ENCODE results near the gene CD72. TPM values are rescaled to one million over a fixed set of nuclear protein-coding genes. Genes with fewer than 3 reads are reported as not detected.

Gene CD72
- total RNA-seq, 2 experiments from 2014 or later = 11.4 to 11.9 TPM

DNA sequence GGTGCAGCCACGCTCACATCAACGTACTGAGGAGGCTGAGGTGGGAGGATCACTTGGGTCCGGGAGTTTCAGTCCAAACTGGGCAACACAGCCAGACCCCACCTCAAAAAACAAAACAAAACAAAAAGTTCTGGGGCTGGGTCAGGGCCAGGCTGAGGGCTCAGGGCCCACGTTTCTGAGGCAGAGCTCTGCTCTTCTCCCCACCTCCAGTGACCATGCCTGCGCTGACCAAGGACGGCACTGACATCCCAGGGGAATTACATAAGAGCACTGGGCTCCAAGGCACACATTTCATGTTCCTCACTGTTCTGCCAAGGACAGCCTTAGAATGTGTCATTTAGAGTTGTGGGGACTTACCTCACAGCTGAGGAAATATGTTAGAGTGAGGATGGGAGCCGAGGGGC is 53.6 kb downstream of the CD72 start:
- no peak for DNase-seq
- ATAC-seq = no peak
- H3K4me1 Mint-ChIP-seq = peaks cover 21% of the 10 kb centered on the region
- CTCF ChIA-PET = interaction anchor here (0.7 to 0.9 kb wide), 2 partner anchors 11 to 39 kb away, joined by 3 read pairs; no protein-coding TSS in a partner anchor
- H3K27me3 Mint-ChIP-seq = no peaks in the 10 kb centered on the region
- peaks cover 3% of the 10 kb centered on the region for H3K9me3 Mint-ChIP-seq (ENCODE audit: low read depth)
- no peak overlapping the region for H3K27ac Mint-ChIP-seq
- H3K36me3 Mint-ChIP-seq = peaks cover 11% of the 10 kb centered on the region
- no peak overlapping the region for H3K4me3 Mint-ChIP-seq

DNA sequence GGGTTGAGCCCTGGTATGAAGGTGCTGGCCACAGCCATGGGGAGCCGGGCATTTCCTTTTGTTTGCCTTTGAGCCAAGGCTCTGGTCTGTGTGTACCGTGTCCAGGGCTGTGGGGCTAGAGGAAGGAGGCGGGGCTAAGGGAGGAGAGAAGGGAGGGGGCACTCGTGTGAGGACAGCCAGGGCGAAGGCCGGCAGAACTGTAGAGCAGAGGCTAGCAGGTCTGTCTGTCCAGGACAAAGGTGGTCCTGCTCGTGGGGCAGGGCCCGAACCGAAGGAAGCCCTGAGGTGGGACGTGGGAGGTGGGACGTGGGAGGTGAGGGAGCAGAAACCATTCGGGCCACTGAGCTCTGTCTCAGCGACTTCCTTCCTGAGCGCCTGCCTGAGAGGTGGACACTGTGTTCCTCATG is 54.4 kb downstream of the CD72 start:
- CTCF ChIA-PET = interaction anchor here (0.9 kb wide), 1 partner anchor 40 kb away, joined by 3 read pairs; no protein-coding TSS in a partner anchor
- ATAC-seq (no peak), DNase-seq (no peak)
- Mint-ChIP-seq H3K27me3 (no peaks in the 10 kb centered on the region), H3K4me3 (no peak overlapping the region), H3K9me3 (ENCODE audit: low read depth) (no peaks in the 10 kb centered on the region), H3K27ac (no peak overlapping the region), H3K36me3 (peaks cover 3% of the 10 kb centered on the region), H3K4me1 (peaks cover 16% of the 10 kb centered on the region)

- CTCF ChIA-PET = interaction anchor here (0.7 to 1.6 kb wide), 2 partner anchors 10 to 38 kb away, joined by 3 to 4 read pairs; no protein-coding TSS in a partner anchor
- ATAC-seq = no peak
Measured at GRCh38 chr9:35562895-35563780, 55.1 kb downstream of the CD72 start.

GRCh38 chr9:35561468-35562261 is 56.5 kb downstream of the CD72 start:
- H3K9me3 Mint-ChIP-seq (ENCODE audit: low read depth) = no peaks in the 10 kb centered on the region
- H3K27ac Mint-ChIP-seq = no peak overlapping the region
- H3K36me3 Mint-ChIP-seq = no peaks in the 10 kb centered on the region
- DNase-seq (no peak), ATAC-seq (no peak)
- CTCF ChIA-PET = interaction anchor here (1.6 kb wide), 1 partner anchor 39 kb away, joined by 3 read pairs; no protein-coding TSS in a partner anchor
- H3K4me3 Mint-ChIP-seq = no peak overlapping the region
- peaks cover 8% of the 10 kb centered on the region for H3K4me1 Mint-ChIP-seq
- no peaks in the 10 kb centered on the region for H3K27me3 Mint-ChIP-seq

More at GRCh38 chr9:35562895-35563780, 55.1 kb downstream of the CD72 start:
- Mint-ChIP-seq H3K36me3 (peaks cover 3% of the 10 kb centered on the region), H3K27me3 (no peaks in the 10 kb centered on the region), H3K4me3 (no peak overlapping the region), H3K4me1 (peaks cover 16% of the 10 kb centered on the region), H3K9me3 (ENCODE audit: low read depth) (no peaks in the 10 kb centered on the region), H3K27ac (no peak overlapping the region)
- DNase-seq = no peak

GRCh38 chr9:35560625-35561337 is 57.4 kb downstream of the CD72 start:
- no peak for DNase-seq
- no peaks in the 10 kb centered on the region for H3K36me3 Mint-ChIP-seq
- H3K27me3 Mint-ChIP-seq = no peaks in the 10 kb centered on the region
- H3K4me1 Mint-ChIP-seq = peaks cover 1% of the 10 kb centered on the region
- no peaks in the 10 kb centered on the region for H3K9me3 Mint-ChIP-seq (ENCODE audit: low read depth)
- CTCF ChIA-PET = no interaction called here
- no peak overlapping the region for H3K27ac Mint-ChIP-seq
- no peak for ATAC-seq
- no peak overlapping the region for H3K4me3 Mint-ChIP-seq

Small RNA genes lying within 50 kb of the gene (microRNA-seq; reads per million reads assigned to microRNA genes)
- not detected for gene MIR4667

Other genes starting within 250 kb of the CD72 start
- 1 to 10 TPM in 1 of 2 experiments, under 1 TPM in 1; 0.99 to 2.8 TPM for gene RUSC2, start 128.3 kb downstream of the CD72 start, total RNA-seq
- 10 to 100 TPM; 27.9 to 37.1 TPM for gene TESK1, start 13.2 kb downstream of the CD72 start, total RNA-seq
- 100 to 1,000 TPM; 144 to 155 TPM for gene SIT1, start 32.5 kb upstream of the CD72 start, total RNA-seq
- gene RMRP, start 39.6 kb upstream of the CD72 start, total RNA-seq = over 10,000 TPM in 1 of 2 experiments, 1,000 to 10,000 TPM in 1; 6,751 to 13,083 TPM
- 10 to 100 TPM; 28.7 to 29.4 TPM for gene CCDC107, start 39.9 kb upstream of the CD72 start, total RNA-seq
- gene ARHGEF39, start 46.8 kb upstream of the CD72 start, total RNA-seq = 10 to 100 TPM; 14.5 to 21.1 TPM
- gene CA9, start 55.5 kb upstream of the CD72 start, total RNA-seq = under 1 TPM; 0.21 to 0.85 TPM
- gene TPM2, start 71.5 kb upstream of the CD72 start, total RNA-seq = 10 to 100 TPM in 1 of 2 experiments, 1 to 10 TPM in 1; 6.1 to 12.1 TPM
- 100 to 1,000 TPM; 372 to 374 TPM for gene TLN1, start 113.8 kb upstream of the CD72 start, total RNA-seq
- gene CREB3, start 114.3 kb upstream of the CD72 start, total RNA-seq = 10 to 100 TPM; 20.5 to 24.7 TPM
- gene GBA2, start 130.8 kb upstream of the CD72 start, total RNA-seq = 10 to 100 TPM; 57.7 to 58.8 TPM
- gene RGP1, start 130.9 kb upstream of the CD72 start, total RNA-seq = 10 to 100 TPM; 21.0 to 23.6 TPM
- gene MSMP, start 135.9 kb upstream of the CD72 start, total RNA-seq = not detected
- gene NPR2, start 173.2 kb upstream of the CD72 start, total RNA-seq = 10 to 100 TPM; 12.4 to 13.4 TPM
- gene SPAG8, start 193.8 kb upstream of the CD72 start, total RNA-seq = 1 to 10 TPM; 1.2 to 1.4 TPM
- 10 to 100 TPM; 68.9 to 73.5 TPM for gene HINT2, start 196.6 kb upstream of the CD72 start, total RNA-seq
- not detected for gene FAM221B, start 210.3 kb upstream of the CD72 start, total RNA-seq
- gene TMEM8B, start 210.8 kb upstream of the CD72 start, total RNA-seq = 1 to 10 TPM; 1.2 to 3.5 TPM